ENCODE results near the gene NOTO.

NOTO gene

GRCh38 chr2:73235315-73236028, 33.1 kb downstream of the NOTO start:
- DNase-seq = no peak

DNA sequence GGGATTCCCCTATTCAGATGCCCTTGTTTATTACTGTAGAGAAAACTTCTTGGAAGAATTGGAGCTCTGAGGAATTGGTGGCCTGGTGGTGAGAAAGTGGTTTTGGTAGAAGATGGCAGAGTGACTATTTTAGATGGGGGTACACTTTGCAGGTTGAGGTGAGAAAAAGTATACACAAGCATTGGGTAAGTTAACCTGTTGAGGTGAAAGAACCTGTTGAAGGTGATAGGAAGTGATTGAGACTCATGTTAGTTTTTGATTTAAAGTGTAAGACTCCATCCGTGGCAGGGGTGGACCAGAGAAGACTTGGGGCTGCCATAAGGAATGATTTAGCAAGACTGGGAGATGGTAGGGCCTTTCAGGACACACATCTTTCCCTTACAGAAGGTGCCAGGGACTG, 34.8 kb downstream of the NOTO start:
- DNase-seq = no peak

- DNase-seq = no peak
These were observed 35.8 kb downstream of the NOTO start for GRCh38 chr2:73238149-73238548.

DNA sequence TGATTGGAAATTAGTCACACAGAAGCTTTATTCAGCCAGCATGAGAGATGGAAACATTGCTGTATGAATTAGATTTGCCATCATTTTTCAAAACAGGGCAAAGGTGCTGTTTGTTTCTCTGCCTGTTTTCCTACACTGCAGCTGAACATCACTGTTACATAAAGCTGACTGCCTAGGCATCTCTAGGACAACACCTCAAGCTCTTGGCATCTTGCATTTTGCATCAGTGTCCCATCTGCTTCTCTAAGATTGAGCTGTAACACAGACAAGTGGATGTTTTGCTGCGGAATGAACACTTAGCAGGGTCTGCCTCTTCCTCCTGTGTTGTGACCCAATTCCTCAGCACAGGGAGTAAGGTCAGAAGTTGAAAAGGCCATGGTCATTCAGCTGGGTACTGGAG, 36.6 kb downstream of the NOTO start:
- no peak for DNase-seq

GRCh38 chr2:73239776-73240175, 37.4 kb downstream of the NOTO start:
- no peak for DNase-seq

- no peak for DNase-seq
These were observed 41.7 kb downstream of the NOTO start for GRCh38 chr2:73243884-73244570.

DNA sequence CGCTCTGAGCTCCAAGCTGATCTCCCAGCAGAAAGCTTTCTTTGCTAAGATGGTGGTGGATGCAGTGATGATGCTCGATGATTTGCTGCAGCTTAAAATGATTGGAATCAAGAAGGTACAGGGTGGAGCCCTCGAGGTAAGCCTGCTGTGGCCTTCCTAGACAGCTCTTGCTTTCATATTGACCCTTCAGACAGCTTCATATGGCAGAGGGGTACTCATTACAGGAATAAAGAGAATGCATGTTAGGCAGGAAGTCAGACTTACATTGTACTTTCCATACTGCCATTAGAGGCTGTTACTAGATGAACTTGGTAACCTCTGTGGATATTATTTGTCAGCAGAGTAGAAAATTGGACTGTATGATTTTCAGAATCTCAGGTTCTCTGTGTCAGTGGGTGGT, 42.2 kb downstream of the NOTO start:
- DNase-seq = no peak

DNA sequence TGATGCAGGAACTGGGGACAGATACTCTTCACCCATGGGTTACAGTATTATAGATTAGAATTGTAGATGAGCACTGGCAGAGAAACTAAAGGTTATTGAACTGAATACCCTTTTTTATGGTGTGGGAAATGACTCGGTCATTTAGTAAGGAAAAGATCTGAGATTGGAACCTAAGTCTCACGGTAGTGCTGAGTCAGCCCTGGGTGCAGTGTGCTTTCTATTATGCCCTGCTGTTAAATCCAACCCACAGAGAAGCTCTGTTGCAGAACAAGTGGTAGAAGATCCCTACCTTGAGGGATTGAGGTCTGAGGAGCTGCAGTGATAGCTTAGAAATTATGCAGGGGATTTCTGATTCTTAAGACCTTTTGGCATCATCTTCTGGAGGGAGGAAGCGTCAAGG, 44.5 kb downstream of the NOTO start:
- DNase-seq = no peak

GRCh38 chr2:73249636-73250035, 47.3 kb downstream of the NOTO start:
- DNase-seq = no peak

DNA sequence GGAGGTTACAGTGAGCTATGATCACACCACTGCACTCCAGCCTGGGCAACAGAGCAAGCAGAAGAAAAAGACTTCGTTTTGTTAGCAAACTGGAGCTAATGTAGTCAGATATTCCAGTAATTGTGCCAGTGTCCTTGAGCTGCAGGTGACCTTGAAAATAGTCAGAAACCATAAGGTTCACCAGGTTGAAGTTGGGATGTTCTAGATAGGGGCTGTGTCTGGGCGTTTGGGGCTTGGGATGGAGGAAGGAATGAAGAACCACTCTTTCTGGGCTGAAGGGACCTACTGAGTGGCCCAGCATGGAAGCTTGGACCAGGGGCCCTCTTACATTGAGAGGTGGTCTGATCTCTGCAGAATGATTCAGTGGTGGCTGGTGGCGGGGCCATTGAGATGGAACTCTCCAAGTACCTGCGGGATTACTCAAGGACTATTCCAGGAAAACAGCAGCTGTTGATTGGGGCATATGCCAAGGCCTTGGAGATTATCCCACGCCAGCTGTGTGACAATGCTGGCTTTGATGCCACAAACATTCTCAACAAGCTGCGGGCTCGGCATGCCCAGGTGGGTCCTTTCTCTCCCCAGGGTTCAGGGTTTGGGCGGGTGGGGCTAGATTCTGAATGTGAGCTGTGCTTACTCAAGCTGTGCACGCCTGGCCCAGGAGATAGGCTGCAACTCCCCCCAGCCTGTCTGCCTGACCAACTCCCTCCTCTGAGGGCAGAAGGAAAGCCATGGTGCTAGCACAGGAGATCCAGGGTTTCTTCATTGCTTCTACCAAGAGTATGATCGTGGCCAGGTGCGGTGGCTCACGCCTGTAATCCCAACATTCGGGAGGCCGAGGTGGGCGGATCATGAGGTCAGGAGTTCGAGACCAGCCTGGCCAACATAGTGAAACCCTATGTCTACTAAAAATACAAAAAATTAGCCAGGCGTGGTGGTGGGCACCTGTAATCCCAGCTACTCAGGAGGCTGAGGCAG, 48.8 kb downstream of the NOTO start:
- no peak for DNase-seq

- DNase-seq = no peak
These were observed 50.1 kb downstream of the NOTO start for GRCh38 chr2:73252238-73253027.

GRCh38 chr2:73253400-73253799, 51.0 kb downstream of the NOTO start:
- no peak for DNase-seq

- no peak for DNase-seq
These were observed 51.5 kb downstream of the NOTO start for GRCh38 chr2:73253901-73254300.

DNA sequence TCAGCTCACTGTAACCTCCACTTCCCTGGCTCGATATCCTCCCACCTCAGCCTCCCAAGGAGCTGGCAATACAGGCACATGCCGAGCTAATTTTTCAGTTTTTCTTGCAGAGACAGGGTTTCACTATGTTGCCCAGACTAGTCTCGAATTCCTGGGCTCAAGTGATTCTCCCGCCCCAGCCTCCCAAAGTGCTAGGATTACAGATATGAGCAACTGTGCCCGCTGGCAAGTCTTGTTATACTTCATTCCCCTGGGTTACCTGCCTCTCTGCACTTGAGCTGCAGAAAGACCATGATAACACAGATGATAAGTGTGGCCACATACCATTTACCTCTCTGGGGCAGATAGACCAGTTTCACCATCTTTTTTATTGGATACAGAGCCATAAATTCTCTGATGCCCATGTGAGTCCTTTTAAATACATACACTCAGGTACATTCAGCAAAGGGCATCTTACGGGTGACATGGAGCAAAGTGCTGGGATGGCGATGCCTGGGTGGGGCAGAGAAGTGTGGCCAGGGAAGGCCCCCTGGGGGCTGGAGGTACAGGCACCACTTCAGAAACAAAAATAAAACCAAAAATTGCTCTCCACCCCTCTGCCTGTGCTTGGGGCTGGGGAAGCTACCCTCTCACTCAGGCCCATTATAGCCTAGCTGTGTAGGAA, 52.1 kb downstream of the NOTO start:
- no peak for DNase-seq

GRCh38 chr2:73255007-73255644, 52.8 kb downstream of the NOTO start:
- DNase-seq = no peak

DNA sequence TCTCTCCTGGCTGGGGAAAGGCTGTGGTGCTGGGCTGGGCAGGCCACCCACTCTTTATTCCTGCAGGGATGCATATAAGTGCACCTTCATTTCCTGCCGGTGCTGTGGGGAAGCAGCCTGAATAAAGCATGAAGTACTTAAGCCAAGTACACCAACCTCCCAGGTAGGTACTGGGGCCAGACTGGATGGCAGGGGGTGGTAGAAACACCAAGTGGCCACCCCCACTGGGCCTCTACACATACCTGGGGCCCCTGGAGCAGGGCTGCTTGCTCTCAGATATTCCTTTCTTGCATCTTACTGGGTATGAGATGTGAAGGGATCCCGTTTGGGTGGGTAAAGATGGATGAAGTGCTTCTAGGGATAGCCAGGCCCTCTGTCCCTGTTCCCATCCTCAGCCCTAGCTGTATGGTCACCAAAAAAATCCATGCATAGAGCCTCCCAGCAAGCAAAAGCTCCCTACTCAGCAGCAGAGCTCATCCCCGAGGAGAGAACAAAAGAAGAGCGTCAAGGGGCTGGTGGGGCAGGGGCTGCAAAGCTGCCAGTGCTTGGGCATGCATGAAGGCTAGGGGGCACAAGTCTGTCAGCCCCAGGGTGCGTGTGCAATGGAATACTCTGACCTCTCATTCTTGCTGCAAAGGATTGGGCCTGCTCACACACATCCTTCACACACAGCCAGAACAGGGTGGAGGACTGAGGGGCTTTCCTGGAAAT, 53.7 kb downstream of the NOTO start:
- no peak for DNase-seq

GRCh38 chr2:73256618-73256922, 54.2 kb downstream of the NOTO start:
- no peak for DNase-seq

DNA sequence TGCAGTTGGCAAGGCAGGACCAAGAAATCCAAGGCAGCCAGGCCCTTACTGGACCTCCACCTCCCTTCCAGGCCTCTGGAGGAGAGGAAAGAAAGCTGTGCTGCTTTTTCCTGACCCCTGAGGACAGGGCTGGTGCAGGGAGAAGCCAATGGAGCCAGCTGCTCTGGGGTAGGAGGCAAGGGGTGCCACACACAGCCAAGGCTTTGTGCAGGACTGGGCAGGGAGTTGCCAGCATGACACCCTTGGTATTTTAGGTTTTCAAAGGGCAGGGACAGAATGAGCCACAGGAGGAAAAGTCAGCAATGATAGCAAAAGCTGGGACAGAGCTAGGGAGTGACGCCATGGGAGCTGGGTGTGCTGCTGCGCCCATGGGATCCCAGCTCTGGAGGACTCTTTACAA, 54.6 kb downstream of the NOTO start:
- DNase-seq = no peak

- no peak for DNase-seq
These were observed 55.2 kb downstream of the NOTO start for GRCh38 chr2:73257425-73258125.

- no peak for DNase-seq
These were observed 56.0 kb downstream of the NOTO start for GRCh38 chr2:73258186-73258912.

All from stimulated activated CD4-positive, alpha-beta T cell treated with anti-CD3 and anti-CD28 coated beads, Interleukin-2, amount 100 ng/mL, for 48 hours (primary cell).